HepG2 (cell line): Measurements from ENCODE around the gene ARHGDIA. TPM values are rescaled to one million over a fixed set of nuclear protein-coding genes. Genes with fewer than 3 reads are reported as not detected.
A peak's percentile ranks its signal among the peaks of the same experiment; 100 is the strongest.

Experiments used
- ATF7-NPFF ChIP-seq: sonication (generic); formaldehyde crosslinking; IDR thresholded peaks from 2 replicates; pipeline ENCODE4 v1.8.1; 2023; ENCODE audit warnings: mild to moderate bottlenecking, low read depth, missing genetic modification reagents, moderate library complexity
- BHLHE40 ChIP-seq: IDR thresholded peaks from 2 replicates; pipeline ENCODE4 v1.6.1; 2011; ENCODE audit warnings: low read length, improper control_type of control experiment
- FIP1L1 ChIP-seq: fragments of 200-400 bp; formaldehyde crosslinking; IDR thresholded peaks from 2 replicates; pipeline ENCODE4 v1.6.1; 2018; ENCODE audit warnings: low read depth, mild to moderate bottlenecking, low read length, moderate library complexity, borderline replicate concordance; ENCODE audit not compliant: insufficient read depth
- IRF9 ChIP-seq: sonication (generic); formaldehyde crosslinking; IDR thresholded peaks from 2 replicates; pipeline ENCODE4 v1.8.0; 2022; ENCODE audit warnings: missing genetic modification reagents, mild to moderate bottlenecking, borderline replicate concordance
- KDM3A ChIP-seq: IDR thresholded peaks from 2 replicates; pipeline ENCODE4 v1.6.1; 2018; ENCODE audit warnings: low read depth, missing compliant biosample characterization
- KIAA2018 ChIP-seq: sonication (generic); formaldehyde crosslinking; IDR thresholded peaks from 2 replicates; pipeline ENCODE4 v1.5.0; 2020; ENCODE audit warnings: mild to moderate bottlenecking, missing genetic modification reagents, borderline replicate concordance
- SKI ChIP-seq: fragments of 450-650 bp; IDR thresholded peaks from one replicate; pipeline ENCODE4 v1.6.1; 2018; ENCODE audit warnings: mild to moderate bottlenecking; ENCODE audit not compliant: partially characterized antibody
- SOX13 ChIP-seq, 3 experiments: fragments of 450-650 bp in 1 of 3; sonication (generic) in 1 of 3; formaldehyde crosslinking in 1 of 3; IDR thresholded peaks in 2 of 3; conservative IDR thresholded peaks in 1 of 3; 2 replicates each; pipeline versions ENCODE4 v1.5.0 to v1.6.1; 2016 to 2020; ENCODE audit warnings: antibody characterized with exemption in 1 of 3, mild to moderate bottlenecking in 1 of 3, missing compliant biosample characterization in 1 of 3, missing genetic modification reagents in 1 of 3, moderate library complexity in 1 of 3
- TRAFD1 ChIP-seq: sonication (generic); formaldehyde crosslinking; IDR thresholded peaks from 2 replicates; pipeline ENCODE4 v1.5.1; 2020; ENCODE audit warnings: missing genetic modification reagents, mild to moderate bottlenecking, borderline replicate concordance
- ZBTB4 ChIP-seq: sonication (generic); formaldehyde crosslinking; IDR thresholded peaks from 2 replicates; pipeline ENCODE4 v1.4.0; 2020; ENCODE audit warnings: missing genetic modification reagents, mild to moderate bottlenecking, borderline replicate concordance
- ZNF121 ChIP-seq: sonication (generic); formaldehyde crosslinking; IDR thresholded peaks from 2 replicates; pipeline ENCODE4 v1.5.0; 2020; ENCODE audit warnings: mild to moderate bottlenecking, missing genetic modification reagents
- polyA plus RNA-seq, 8 experiments: library from polyadenylated mRNA; depleted of rRNA in 3 of 8; stranded (reverse) in 7 of 8; unstranded in 1 of 8; fragments of >200 nt; fragmentation: Illumina TruSeq in 4 of 8; extraction: Trizol in 4 of 8; gene quantifications; 2 replicates each; pipeline versions ENCODE4 v1.2.1 to v1.2.3, GENCODE V29; 2011 to 2016; ENCODE audit warnings: low read depth in 4 of 8, missing spikeins in 1 of 8, mixed read lengths in 1 of 8; ENCODE audit not compliant: insufficient read depth in 1 of 8
- total RNA-seq, 5 experiments: library from RNA; depleted of rRNA; stranded (reverse); fragments of >200 nt; fragmentation: Illumina TruSeq; extraction: Trizol; gene quantifications; 2 replicates each; pipeline ENCODE4 v1.2.3, GENCODE V29; 2016; ENCODE audit warnings: low read depth in 1 of 5

Gene ARHGDIA
- total and polyA plus RNA-seq, 2 of the 13 experiments (the other 11 are each of a cell fraction or from before 2014, with no cell fraction given), result 40.0 to 64.0 TPM

GRCh38 chr17:81865733-81866439 is 5.3 kb downstream of the ARHGDIA start (continued):
- TF ChIP-seq KIAA2018 (CRISPR knock-in tag) (0 out of 2 replicates have a peak, but pooled peaks have one; percentile 20), IRF9 (CRISPR knock-in tag) (0 out of 2 replicates have a peak, but pooled peaks have one; percentile 24), ZBTB4 (no peak), TRAFD1 (CRISPR knock-in tag) (no peak), SOX13 (IDR thresholded peaks at IDR 0.05) (0 out of 2 replicates have a peak, but pooled peaks have one; percentile 26), SOX13 (CRISPR knock-in tag; conservative IDR thresholded peaks at IDR 0.05 in 1 of 2, IDR thresholded peaks at IDR 0.05 in 1 of 2) (0 out of 4 replicates have a peak, but pooled peaks of 1 of the 2 experiments have one; percentile 28), SKI (peak; percentile 32), BHLHE40 (peak; percentile 32; the same call in 1 of the 2 replicates), FIP1L1 (0 out of 2 replicates have a peak, but pooled peaks have one; percentile 74), KDM3A (0 out of 2 replicates have a peak, but pooled peaks have one; percentile 36), ZNF121 (CRISPR knock-in tag) (peak; percentile 20; the same call in 1 of the 2 replicates), ATF7-NPFF (peak; percentile 39; the same call in 1 of the 2 replicates)
